ENCODE data around the gene BTAF1. TPM values are rescaled to one million over a fixed set of nuclear protein-coding genes. Genes with fewer than 3 reads are reported as not detected.

BTAF1 gene
- total RNA-seq, 1 donor from 2014 or later = 38.0 TPM

DNA sequence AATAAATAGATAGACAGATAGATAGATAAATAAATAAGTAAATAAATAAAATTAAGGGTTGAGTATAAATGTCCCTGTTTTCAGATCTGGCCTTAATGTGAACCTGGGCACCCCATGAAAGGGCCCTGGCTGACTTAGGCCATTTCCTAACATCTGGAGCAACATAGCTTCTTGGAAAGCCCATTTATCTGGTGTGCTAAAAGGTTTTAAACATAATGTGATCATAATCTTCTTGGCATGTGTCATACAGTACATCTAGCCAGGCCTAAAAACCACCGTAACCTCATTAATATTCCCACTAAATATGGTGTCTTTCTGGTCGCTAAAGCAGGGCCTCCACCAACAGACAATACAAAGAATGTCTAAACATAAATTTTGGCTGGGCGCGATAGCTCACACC, 142.8 kb downstream of the BTAF1 start:
- Mint-ChIP-seq H3K36me3 (ENCODE audit: insufficient read depth) (no peaks in the 10 kb centered on the region), H3K4me3 (ENCODE audit: low read depth) (no peak overlapping the region), H3K27me3 (no peaks in the 10 kb centered on the region), H3K9me3 (ENCODE audit: low read depth) (no peaks in the 10 kb centered on the region), H3K27ac (no peak overlapping the region), H3K4me1 (ENCODE audit: low read depth) (no peaks in the 10 kb centered on the region)
- no peak for DNase-seq (ENCODE audit: low spot score, unreplicated experiment)
- TF ChIP-seq, protein P1, sequence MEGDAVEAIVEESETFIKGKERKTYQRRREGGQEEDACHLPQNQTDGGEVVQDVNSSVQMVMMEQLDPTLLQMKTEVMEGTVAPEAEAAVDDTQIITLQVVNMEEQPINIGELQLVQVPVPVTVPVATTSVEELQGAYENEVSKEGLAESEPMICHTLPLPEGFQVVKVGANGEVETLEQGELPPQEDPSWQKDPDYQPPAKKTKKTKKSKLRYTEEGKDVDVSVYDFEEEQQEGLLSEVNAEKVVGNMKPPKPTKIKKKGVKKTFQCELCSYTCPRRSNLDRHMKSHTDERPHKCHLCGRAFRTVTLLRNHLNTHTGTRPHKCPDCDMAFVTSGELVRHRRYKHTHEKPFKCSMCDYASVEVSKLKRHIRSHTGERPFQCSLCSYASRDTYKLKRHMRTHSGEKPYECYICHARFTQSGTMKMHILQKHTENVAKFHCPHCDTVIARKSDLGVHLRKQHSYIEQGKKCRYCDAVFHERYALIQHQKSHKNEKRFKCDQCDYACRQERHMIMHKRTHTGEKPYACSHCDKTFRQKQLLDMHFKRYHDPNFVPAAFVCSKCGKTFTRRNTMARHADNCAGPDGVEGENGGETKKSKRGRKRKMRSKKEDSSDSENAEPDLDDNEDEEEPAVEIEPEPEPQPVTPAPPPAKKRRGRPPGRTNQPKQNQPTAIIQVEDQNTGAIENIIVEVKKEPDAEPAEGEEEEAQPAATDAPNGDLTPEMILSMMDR (IDR thresholded peaks at IDR 0.05; ENCODE audit: unreplicated experiment) = no peak

- H3K36me3 Mint-ChIP-seq (ENCODE audit: insufficient read depth) = no peaks in the 10 kb centered on the region
- TF ChIP-seq, protein P1 (IDR thresholded peaks at IDR 0.05; ENCODE audit: unreplicated experiment) = no peak
- H3K9me3 Mint-ChIP-seq (ENCODE audit: low read depth) = no peaks in the 10 kb centered on the region
- no peak overlapping the region for H3K27ac Mint-ChIP-seq
- no peaks in the 10 kb centered on the region for H3K27me3 Mint-ChIP-seq
- no peaks in the 10 kb centered on the region for H3K4me1 Mint-ChIP-seq (ENCODE audit: low read depth)
- no peak overlapping the region for H3K4me3 Mint-ChIP-seq (ENCODE audit: low read depth)
- DNase-seq (ENCODE audit: low spot score, unreplicated experiment) = no peak
Measured at GRCh38 chr10:92068900-92069299, 145.3 kb downstream of the BTAF1 start.

DNA sequence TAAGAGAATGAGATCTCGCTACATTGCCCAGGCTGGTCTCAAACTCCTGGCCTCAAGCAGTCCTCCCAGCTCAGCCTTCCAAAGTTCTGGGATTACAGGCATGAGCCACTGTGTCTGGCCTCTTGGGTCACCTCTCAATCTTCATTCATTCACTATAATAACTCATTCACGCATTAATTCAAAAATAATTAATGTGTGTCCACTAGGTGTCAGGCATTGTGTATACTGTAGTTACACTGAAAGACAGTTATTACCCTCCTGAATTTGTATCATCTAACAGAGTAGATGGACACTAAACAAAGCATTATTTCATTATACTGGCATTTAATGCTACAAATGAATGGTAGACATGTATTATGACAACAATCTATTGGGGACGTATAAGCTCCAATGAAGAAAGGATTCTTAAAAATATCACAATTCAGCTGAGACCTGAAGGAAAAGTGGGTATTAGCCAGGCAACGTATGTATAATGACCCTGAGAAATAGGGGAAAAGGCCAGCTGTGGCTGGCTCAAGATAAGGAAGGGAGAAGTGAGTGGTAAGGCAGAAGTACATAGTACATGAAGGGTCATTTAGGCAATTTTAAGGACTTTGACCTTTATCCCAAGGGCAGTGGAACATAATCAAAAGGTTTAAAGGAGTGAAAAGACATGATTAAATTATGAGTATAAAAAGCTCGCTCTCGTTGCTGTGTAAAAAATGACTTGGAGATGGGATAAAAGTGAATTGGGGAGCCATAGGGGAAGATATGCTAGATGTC, 150.7 kb downstream of the BTAF1 start:
- DNase-seq (ENCODE audit: low spot score, unreplicated experiment) = no peak
- no peak overlapping the region for H3K27ac Mint-ChIP-seq
- H3K36me3 Mint-ChIP-seq (ENCODE audit: insufficient read depth) = peaks cover 1% of the 10 kb centered on the region
- H3K4me3 Mint-ChIP-seq (ENCODE audit: low read depth) = no peak overlapping the region
- H3K4me1 Mint-ChIP-seq (ENCODE audit: low read depth) = peaks cover 5% of the 10 kb centered on the region
- H3K27me3 Mint-ChIP-seq = no peaks in the 10 kb centered on the region
- TF ChIP-seq, protein P1 (IDR thresholded peaks at IDR 0.05; ENCODE audit: unreplicated experiment) = no peak
- H3K9me3 Mint-ChIP-seq (ENCODE audit: low read depth) = no peaks in the 10 kb centered on the region

- Mint-ChIP-seq H3K36me3 (ENCODE audit: insufficient read depth) (peaks cover 1% of the 10 kb centered on the region), H3K4me3 (ENCODE audit: low read depth) (no peak overlapping the region), H3K4me1 (ENCODE audit: low read depth) (peaks cover 5% of the 10 kb centered on the region), H3K27ac (no peak overlapping the region), H3K27me3 (no peaks in the 10 kb centered on the region), H3K9me3 (ENCODE audit: low read depth) (no peaks in the 10 kb centered on the region)
- DNase-seq (ENCODE audit: low spot score, unreplicated experiment) = no peak
- TF ChIP-seq, protein P1 (IDR thresholded peaks at IDR 0.05; ENCODE audit: unreplicated experiment) = no peak
Measured at GRCh38 chr10:92075829-92076228, 152.3 kb downstream of the BTAF1 start.

GRCh38 chr10:92076722-92077121, 153.2 kb downstream of the BTAF1 start:
- Mint-ChIP-seq H3K36me3 (ENCODE audit: insufficient read depth) (peaks cover 1% of the 10 kb centered on the region), H3K4me3 (ENCODE audit: low read depth) (no peak overlapping the region), H3K9me3 (ENCODE audit: low read depth) (no peaks in the 10 kb centered on the region), H3K4me1 (ENCODE audit: low read depth) (peaks cover 5% of the 10 kb centered on the region), H3K27me3 (no peaks in the 10 kb centered on the region), H3K27ac (no peak overlapping the region)
- DNase-seq (ENCODE audit: low spot score, unreplicated experiment) = no peak
- TF ChIP-seq, protein P1 (IDR thresholded peaks at IDR 0.05; ENCODE audit: unreplicated experiment) = no peak
